ENCODE data around the gene AIFM2. TPM values are rescaled to one million over a fixed set of nuclear protein-coding genes. Genes with fewer than 3 reads are reported as not detected.

The AIFM2 gene
- total and polyA plus RNA-seq, 2 of the 13 experiments (the other 11 are each of a cell fraction or from before 2014, with no cell fraction given): 20.3 to 29.5 TPM

GRCh38 chr10:70074971-70075370 is 57.7 kb downstream of the AIFM2 start (continued):
- no peak for TF ChIP-seq PBX3 (CRISPR knock-in tag; IDR thresholded peaks at IDR 0.05; ENCODE audit: borderline replicate concordance)

GRCh38 chr10:70074165-70074564 is 58.5 kb downstream of the AIFM2 start:
- Histone ChIP-seq H3K9me3 (ENCODE audit: low read length) (no peaks in the 10 kb centered on the region), H2AFZ (ENCODE audit: low read length) (no peak overlapping the region), H3K4me3 (replicated peaks in 1 of 3; ENCODE audit: insufficient read depth in 1 of 3, low read depth in 2 of 3, low read length in 3 of 3) (no peak overlapping the region), H3K79me2 (ENCODE audit: insufficient read depth, low read length) (no peaks in the 10 kb centered on the region), H4K20me1 (ENCODE audit: insufficient read depth, low read length) (no peaks in the 10 kb centered on the region), H3K4me2 (ENCODE audit: low read depth, low read length) (no peak overlapping the region), H3K9ac (ENCODE audit: insufficient read depth, low read depth, low read length) (no peak overlapping the region), H3K27ac (ENCODE audit: extremely low read length, insufficient read depth, low read length) (no peak overlapping the region), H3K27me3 (ENCODE audit: control insufficient read depth in 1 of 2, insufficient read depth in 2 of 2, low read length in 2 of 2) (no peaks in the 10 kb centered on the region), H3K4me1 (ENCODE audit: insufficient read depth, low read length) (no peaks in the 10 kb centered on the region), H3K36me3 (replicated peaks in 1 of 2; ENCODE audit: control insufficient read depth in 1 of 2, insufficient read depth in 2 of 2, low read length in 2 of 2) (peaks cover 0 to 19% of the 10 kb centered on the region in 2 experiments; a peak in 4 of 5 replicates)
- TF ChIP-seq MAFK (conservative IDR thresholded peaks at IDR 0.05 in 1 of 2, IDR thresholded peaks at IDR 0.05 in 1 of 2; ENCODE audit: low read length in 2 of 2): peak; percentile 34 to 41; a peak in 3 of 4 replicates
- no peak for TF ChIP-seq HNF4A (CRISPR knock-in tag; IDR thresholded peaks at IDR 0.05)
- peak; percentile 42 for TF ChIP-seq MAFF (IDR thresholded peaks at IDR 0.05; ENCODE audit: low read depth, low read length)
- TF ChIP-seq PHF21A (CRISPR knock-in tag; IDR thresholded peaks at IDR 0.05): no peak
- in situ Hi-C loops (cut with HindIII; ENCODE audit: extremely low pct_ligation_motif_present, low pct_unique_long_range_greater_than_20kb): no loop called here
- 96% methylated on average over 2 of the region's 2 CpGs for WGBS (ENCODE audit: low lambda C conversion rate)
- no TSS peak for BruUV-seq (replicated peaks)
- intact Hi-C loops (cut with micrococcal nuclease; ENCODE audit: unreplicated experiment): no loop called here
- FAIRE-seq (no peak), ATAC-seq (no peak), DNase-seq (ENCODE audit: low spot score) (no peak)
- ChIA-PET CTCF (ENCODE audit: low intra/inter-chr PET ratio, low total read pairs) (no interaction called here), POLR2A (no interaction called here)

- intact Hi-C loops (cut with micrococcal nuclease; ENCODE audit: unreplicated experiment) (no loop called here), in situ Hi-C loops (cut with HindIII; ENCODE audit: extremely low pct_ligation_motif_present, low pct_unique_long_range_greater_than_20kb) (no loop called here)
- no peak for DNase-seq (ENCODE audit: low spot score)
- Histone ChIP-seq H3K4me2 (ENCODE audit: low read depth, low read length) (no peak overlapping the region), H3K9ac (ENCODE audit: insufficient read depth, low read depth, low read length) (no peak overlapping the region), H2AFZ (ENCODE audit: low read length) (no peak overlapping the region), H3K4me3 (replicated peaks in 1 of 3; ENCODE audit: insufficient read depth in 1 of 3, low read depth in 2 of 3, low read length in 3 of 3) (no peak overlapping the region), H3K27me3 (ENCODE audit: control insufficient read depth in 1 of 2, insufficient read depth in 2 of 2, low read length in 2 of 2) (no peaks in the 10 kb centered on the region), H3K79me2 (ENCODE audit: insufficient read depth, low read length) (no peaks in the 10 kb centered on the region), H3K9me3 (ENCODE audit: low read length) (no peaks in the 10 kb centered on the region), H3K27ac (ENCODE audit: extremely low read length, insufficient read depth, low read length) (no peak overlapping the region), H3K36me3 (replicated peaks in 1 of 2; ENCODE audit: control insufficient read depth in 1 of 2, insufficient read depth in 2 of 2, low read length in 2 of 2) (no peaks in the 10 kb centered on the region; a peak in 2 of 5 replicates), H4K20me1 (ENCODE audit: insufficient read depth, low read length) (no peaks in the 10 kb centered on the region), H3K4me1 (ENCODE audit: insufficient read depth, low read length) (no peaks in the 10 kb centered on the region)
- CTCF ChIA-PET (ENCODE audit: low intra/inter-chr PET ratio, low total read pairs): no interaction called here
- POLR2A ChIA-PET: no interaction called here
- no peak for TF ChIP-seq FOXK1 (CRISPR knock-in tag; IDR thresholded peaks at IDR 0.05; ENCODE audit: borderline replicate concordance, low read depth)
- TF ChIP-seq AGO2 (optimal IDR thresholded peaks at IDR 0.05; ENCODE audit: low read depth, low read length): peak; percentile 23
- TF ChIP-seq ZNF33B (CRISPR knock-in tag; IDR thresholded peaks at IDR 0.05): no peak
- TF ChIP-seq MED13 (CRISPR knock-in tag; IDR thresholded peaks at IDR 0.05): no peak
- no peak for TF ChIP-seq WIZ (CRISPR knock-in tag; IDR thresholded peaks at IDR 0.05)
- no peak for TF ChIP-seq ZNF33A (CRISPR knock-in tag; IDR thresholded peaks at IDR 0.05; ENCODE audit: borderline replicate concordance)
- TF ChIP-seq ZKSCAN1 (IDR thresholded peaks at IDR 0.05; ENCODE audit: low read length): no peak
- no TSS peak for BruUV-seq (replicated peaks)
- no peak for FAIRE-seq
- ATAC-seq: no peak
- 98% methylated on average over 10 of the region's 11 CpGs for WGBS (ENCODE audit: low lambda C conversion rate)
These were observed 61.8 kb downstream of the AIFM2 start for GRCh38 chr10:70070834-70071233.

Data from HepG2 (cell line).